ENCODE measurements around the gene ATP5F1E. TPM values are rescaled to one million over a fixed set of nuclear protein-coding genes. Genes with fewer than 3 reads are reported as not detected.

The ATP5F1E gene
- total RNA-seq, 1 experiment from 2014 or later: 41.1 TPM

GRCh38 chr20:59026904-59027740 is 5.0 kb downstream of the ATP5F1E start (continued):
- TF ChIP-seq SOX15 (CRISPR knock-in tag; IDR thresholded peaks at IDR 0.05) (no peak), TEAD4 (CRISPR knock-in tag; IDR thresholded peaks at IDR 0.05) (no peak)

DNA sequence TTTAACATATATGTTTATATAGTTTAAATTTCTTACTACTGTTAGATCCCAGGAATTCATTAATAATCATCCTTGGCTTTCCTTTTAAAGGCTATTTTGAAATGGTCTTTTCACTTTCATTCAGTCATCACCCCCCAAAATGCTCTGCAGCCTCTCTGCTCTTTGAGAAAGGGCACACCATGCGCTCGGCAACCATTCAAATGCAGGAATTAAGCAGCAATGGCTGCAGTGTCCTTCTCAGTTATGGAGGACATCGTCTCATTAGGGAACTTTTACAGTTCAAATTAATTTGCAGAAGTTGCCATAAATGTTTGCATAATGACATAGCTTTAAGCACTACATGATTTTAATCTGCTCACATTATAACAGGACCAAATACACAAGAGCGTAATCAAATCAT is 6.6 kb downstream of the ATP5F1E start:
- no peak for TF ChIP-seq ZNF512 (CRISPR knock-in tag; IDR thresholded peaks at IDR 0.05; ENCODE audit: borderline replicate concordance)
- TF ChIP-seq ZNF281 (CRISPR knock-in tag; IDR thresholded peaks at IDR 0.05): no peak
- TF ChIP-seq RELA (CRISPR knock-in tag; IDR thresholded peaks at IDR 0.05; ENCODE audit: borderline replicate concordance): no peak
- TF ChIP-seq FOXK1 (CRISPR knock-in tag; IDR thresholded peaks at IDR 0.05): no peak
- no peak for TF ChIP-seq ZNF671 (CRISPR knock-in tag; IDR thresholded peaks at IDR 0.05)
- TF ChIP-seq IRF1 (CRISPR knock-in tag; IDR thresholded peaks at IDR 0.05): no peak
- TF ChIP-seq CREM (CRISPR knock-in tag; IDR thresholded peaks at IDR 0.05): no peak
- TF ChIP-seq, protein P1, sequence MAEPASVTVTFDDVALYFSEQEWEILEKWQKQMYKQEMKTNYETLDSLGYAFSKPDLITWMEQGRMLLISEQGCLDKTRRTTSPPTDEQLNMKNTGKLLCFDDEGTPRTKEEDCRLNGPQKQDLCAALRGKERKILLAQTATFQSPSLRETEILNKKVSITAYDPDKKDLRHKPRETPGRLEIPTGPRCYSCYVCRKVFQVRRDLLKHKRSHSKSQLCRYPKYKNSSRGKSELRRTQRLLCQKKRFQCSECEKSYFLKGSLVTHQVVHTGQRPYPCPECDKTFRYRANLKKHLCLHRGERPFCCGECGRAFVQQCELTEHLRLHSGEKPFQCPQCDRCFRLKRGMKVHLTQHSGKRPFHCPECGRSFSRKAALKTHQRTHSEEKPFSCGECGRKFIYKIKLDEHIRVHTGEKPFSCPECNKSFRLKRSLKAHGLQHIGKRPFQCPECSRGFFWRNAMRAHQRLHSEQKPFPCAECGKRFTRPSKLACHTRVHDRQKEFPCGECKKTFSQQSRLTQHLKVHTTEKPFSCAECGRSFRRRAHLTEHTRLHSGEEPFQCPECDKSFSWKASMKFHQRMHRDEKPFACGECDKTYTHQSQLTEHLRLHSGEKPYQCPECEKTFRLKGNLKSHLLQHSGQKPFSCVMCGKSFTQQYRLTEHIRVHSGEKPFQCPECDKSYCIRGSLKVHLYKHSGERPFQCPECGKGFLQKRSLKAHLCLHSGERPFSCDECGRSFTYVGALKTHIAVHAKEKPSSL (CRISPR knock-in tag; conservative IDR thresholded peaks at IDR 0.05): no peak
- no peak for TF ChIP-seq AFF4 (CRISPR knock-in tag; IDR thresholded peaks at IDR 0.05; ENCODE audit: borderline replicate concordance)
- TF ChIP-seq ZNF121 (CRISPR knock-in tag; IDR thresholded peaks at IDR 0.05): no peak
- no peak for TF ChIP-seq SOX15 (CRISPR knock-in tag; IDR thresholded peaks at IDR 0.05)
- TF ChIP-seq NR1H2 (CRISPR knock-in tag; IDR thresholded peaks at IDR 0.05): no peak
- TF ChIP-seq, protein P2, sequence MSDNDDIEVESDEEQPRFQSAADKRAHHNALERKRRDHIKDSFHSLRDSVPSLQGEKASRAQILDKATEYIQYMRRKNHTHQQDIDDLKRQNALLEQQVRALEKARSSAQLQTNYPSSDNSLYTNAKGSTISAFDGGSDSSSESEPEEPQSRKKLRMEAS (CRISPR knock-in tag; IDR thresholded peaks at IDR 0.05): no peak
- TF ChIP-seq ELF4 (CRISPR knock-in tag; IDR thresholded peaks at IDR 0.05; ENCODE audit: low read depth): no peak
- no peak for TF ChIP-seq STAT6 (CRISPR knock-in tag; conservative IDR thresholded peaks at IDR 0.05; ENCODE audit: low read depth)
- no peak for TF ChIP-seq NR3C1 (CRISPR knock-in tag; conservative IDR thresholded peaks at IDR 0.05; ENCODE audit: low read depth)
- no peak overlapping the region for H3K4me3 Mint-ChIP-seq
- H3K9me3 Mint-ChIP-seq: no peaks in the 10 kb centered on the region
- POLR2A ChIA-PET: no interaction called here
- no peak for ATAC-seq
- CTCF ChIA-PET: no interaction called here
- H3K36me3 Mint-ChIP-seq: peaks cover 67% of the 10 kb centered on the region
- H3K27me3 Mint-ChIP-seq (ENCODE audit: low read depth): peaks cover 70% of the 10 kb centered on the region
- no peak for DNase-seq (ENCODE audit: low spot score)
- peaks cover 33% of the 10 kb centered on the region for H3K4me1 Mint-ChIP-seq
- no peak overlapping the region; the same call in 1 of the 2 replicates for H3K27ac Mint-ChIP-seq
